WTC11 (cell line): ENCODE measurements around the gene SIRT5. TPM values are rescaled to one million over a fixed set of nuclear protein-coding genes. Genes with fewer than 3 reads are reported as not detected.

Source experiments
- ATAC-seq: fragments of 200-7000 bp; cut with Tn5 transposase; 2 replicates; pipeline ENCODE4 v1.10.0; 2021; ENCODE audit warnings: mild to moderate bottlenecking, moderate library complexity
- CTCF ChIA-PET: fragments of 300-600 bp; sonication (Branson Sonifier 250); formaldehyde crosslinking; loops from one replicate; lab custom pipeline; 2021; ENCODE audit warnings: antibody characterized with exemption; lab: Charles Lee
- POLR2A ChIA-PET: fragments of 350-600 bp; sonication (Branson Sonifier 250); formaldehyde crosslinking; loops from one replicate; lab custom pipeline; 2021; ENCODE audit warnings: antibody characterized with exemption; lab: Charles Lee
- DNase-seq: peaks from one replicate; pipeline ENCODE4 v3.0.0; 2021; ENCODE audit warnings: low spot score
- H3K27ac Mint-ChIP-seq: 2 replicates; pipeline ENCODE4 v1.8.0; 2021; ENCODE audit warnings: mixed read lengths
- H3K27me3 Mint-ChIP-seq: 2 replicates; pipeline ENCODE4 v1.8.0; 2021; ENCODE audit warnings: low read depth, mild to moderate bottlenecking, moderate library complexity, mixed read lengths
- H3K36me3 Mint-ChIP-seq: 2 replicates; pipeline ENCODE4 v1.8.0; 2021; ENCODE audit warnings: mixed read lengths
- H3K4me1 Mint-ChIP-seq: 2 replicates; pipeline ENCODE4 v1.8.0; 2022; ENCODE audit warnings: mixed read lengths
- H3K4me3 Mint-ChIP-seq: 2 replicates; pipeline ENCODE4 v1.8.0; 2021; ENCODE audit warnings: mild to moderate bottlenecking, moderate library complexity, mixed read lengths
- H3K9me3 Mint-ChIP-seq: 2 replicates; pipeline ENCODE4 v1.8.0; 2021; ENCODE audit warnings: mixed read lengths
- ATF6 ChIP-seq: sonication (generic); formaldehyde crosslinking; IDR thresholded peaks from 2 replicates; pipeline ENCODE4 v1.8.1; 2023; ENCODE audit warnings: mild to moderate bottlenecking, missing genetic modification reagents
- ELF4 ChIP-seq: sonication (generic); formaldehyde crosslinking; IDR thresholded peaks from 2 replicates; pipeline ENCODE4 v1.8.1; 2022; ENCODE audit warnings: low read depth, mild to moderate bottlenecking, moderate library complexity, missing genetic modification reagents
- FOXP1 ChIP-seq: sonication (generic); formaldehyde crosslinking; IDR thresholded peaks from 2 replicates; pipeline ENCODE4 v1.8.0; 2022; ENCODE audit warnings: missing genetic modification reagents, mild to moderate bottlenecking, moderate library complexity, borderline replicate concordance
- NFATC4 ChIP-seq: fragments of 250-450 bp; sonication (Bioruptor Pico); IDR thresholded peaks from 2 replicates; pipeline ENCODE4 v1.9.0; 2021; ENCODE audit warnings: mild to moderate bottlenecking
- PRRX2 ChIP-seq: fragments of 250-450 bp; sonication (Bioruptor Pico); IDR thresholded peaks from 2 replicates; pipeline ENCODE4 v1.8.0; 2021; ENCODE audit warnings: mild to moderate bottlenecking
- RELA ChIP-seq: sonication (generic); formaldehyde crosslinking; IDR thresholded peaks from 2 replicates; pipeline ENCODE4 v1.8.1; 2022; ENCODE audit warnings: missing genetic modification reagents, mild to moderate bottlenecking, borderline replicate concordance
- STAT6 ChIP-seq: sonication (generic); formaldehyde crosslinking; conservative IDR thresholded peaks from 2 replicates; pipeline ENCODE4 v1.8.1; 2023; ENCODE audit warnings: mild to moderate bottlenecking, low read depth, missing genetic modification reagents, moderate library complexity
- TCF7 ChIP-seq: sonication (generic); formaldehyde crosslinking; IDR thresholded peaks from 2 replicates; pipeline ENCODE4 v1.8.0; 2022; ENCODE audit warnings: mild to moderate bottlenecking, low read depth, missing genetic modification reagents, moderate library complexity
- TP53 ChIP-seq: sonication (generic); formaldehyde crosslinking; IDR thresholded peaks from 2 replicates; pipeline ENCODE4 v1.8.1; 2023; ENCODE audit warnings: mild to moderate bottlenecking, missing genetic modification reagents
- USF2 ChIP-seq: sonication (generic); formaldehyde crosslinking; IDR thresholded peaks from 2 replicates; pipeline ENCODE4 v1.8.1; 2023; ENCODE audit warnings: mild to moderate bottlenecking, missing genetic modification reagents, moderate library complexity
- ZBTB21 ChIP-seq: sonication (generic); formaldehyde crosslinking; IDR thresholded peaks from 2 replicates; pipeline ENCODE4 v1.8.1; 2023; ENCODE audit warnings: mild to moderate bottlenecking, missing genetic modification reagents, borderline replicate concordance
- ZNF219 ChIP-seq: sonication (generic); formaldehyde crosslinking; IDR thresholded peaks from 2 replicates; pipeline ENCODE4 v1.8.0; 2023; ENCODE audit warnings: missing genetic modification reagents, mild to moderate bottlenecking, borderline replicate concordance
- ZNF263 ChIP-seq: sonication (generic); formaldehyde crosslinking; IDR thresholded peaks from 2 replicates; pipeline ENCODE4 v1.8.1; 2022; ENCODE audit warnings: low read depth, mild to moderate bottlenecking, moderate library complexity, missing genetic modification reagents
- ZNF317 ChIP-seq: sonication (generic); formaldehyde crosslinking; IDR thresholded peaks from 2 replicates; pipeline ENCODE4 v1.8.1; 2023; ENCODE audit warnings: low read depth, mild to moderate bottlenecking, moderate library complexity, missing genetic modification reagents, borderline replicate concordance
- ZNF423 ChIP-seq: fragments of 250-450 bp; sonication (Bioruptor Pico); IDR thresholded peaks from 2 replicates; pipeline ENCODE4 v2.1.2; 2022; ENCODE audit warnings: mild to moderate bottlenecking, moderate library complexity
- ZNF512 ChIP-seq: sonication (generic); formaldehyde crosslinking; IDR thresholded peaks from 2 replicates; pipeline ENCODE4 v1.8.1; 2022; ENCODE audit warnings: missing genetic modification reagents, borderline replicate concordance
- ZNF532 ChIP-seq: fragments of 250-450 bp; sonication (Bioruptor Pico); IDR thresholded peaks from 2 replicates; pipeline ENCODE4 v1.9.0; 2021; ENCODE audit warnings: mild to moderate bottlenecking, borderline replicate concordance
- total RNA-seq: library from RNA; stranded (reverse); gene quantifications from 3 replicates; pipeline ENCODE4 v1.2.3, GENCODE V29; 2021
- TF ChIP-seq, protein P1 (sequence below): sonication (generic); formaldehyde crosslinking; IDR thresholded peaks from 2 replicates; pipeline ENCODE4 v1.8.0; 2022; ENCODE audit warnings: missing genetic modification reagents

Gene SIRT5
- total RNA-seq, 1 experiment from 2014 or later, result 11.8 TPM

- no peak for TF ChIP-seq ZNF532
- no peak for TF ChIP-seq PRRX2
- no peak for TF ChIP-seq ELF4
- no peak for TF ChIP-seq ZNF263 (CRISPR knock-in tag)
These were observed 16.6 kb upstream of the SIRT5 start (continued) for GRCh38 chr6:13557841-13558240.

- Mint-ChIP-seq H3K4me3 (no peak overlapping the region), H3K27ac (no peak overlapping the region), H3K4me1 (peaks cover 46% of the 10 kb centered on the region), H3K9me3 (peaks cover 11% of the 10 kb centered on the region), H3K27me3 (no peaks in the 10 kb centered on the region)
- POLR2A ChIA-PET, result no interaction called here
- CTCF ChIA-PET, result interaction anchor here (0.8 kb wide), 1 partner anchor 16 kb away, joined by 5 read pairs; the partner anchor contains the start of gene SIRT5
- DNase-seq (no peak), ATAC-seq (no peak)
- TF ChIP-seq ZNF512 (CRISPR knock-in tag) (no peak), TCF7 (CRISPR knock-in tag) (no peak), FOXP1 (CRISPR knock-in tag) (no peak)
- TF ChIP-seq, all 79 proteins: peak for 0
- no peaks in the 10 kb centered on the region for H3K36me3 Mint-ChIP-seq
These were observed 15.7 kb upstream of the SIRT5 start for GRCh38 chr6:13558718-13559117.

GRCh38 chr6:13559251-13559650 is 15.2 kb upstream of the SIRT5 start:
- CTCF ChIA-PET, result no interaction called here
- Mint-ChIP-seq H3K36me3 (no peaks in the 10 kb centered on the region), H3K4me3 (no peak overlapping the region), H3K27ac (no peak overlapping the region), H3K9me3 (peaks cover 11% of the 10 kb centered on the region), H3K27me3 (no peaks in the 10 kb centered on the region), H3K4me1 (peaks cover 46% of the 10 kb centered on the region)
- DNase-seq, result no peak
- no peak for ATAC-seq
- POLR2A ChIA-PET, result no interaction called here
- TF ChIP-seq ZBTB21 (CRISPR knock-in tag) (no peak), RELA (no peak), STAT6 (CRISPR knock-in tag) (no peak), USF2 (CRISPR knock-in tag) (no peak), ZNF219 (CRISPR knock-in tag) (no peak), TP53 (no peak), ZNF317 (CRISPR knock-in tag) (no peak), NFATC4 (CRISPR knock-in tag) (no peak), ZNF423 (CRISPR knock-in tag) (no peak), ATF6 (no peak)
- TF ChIP-seq, protein P1, sequence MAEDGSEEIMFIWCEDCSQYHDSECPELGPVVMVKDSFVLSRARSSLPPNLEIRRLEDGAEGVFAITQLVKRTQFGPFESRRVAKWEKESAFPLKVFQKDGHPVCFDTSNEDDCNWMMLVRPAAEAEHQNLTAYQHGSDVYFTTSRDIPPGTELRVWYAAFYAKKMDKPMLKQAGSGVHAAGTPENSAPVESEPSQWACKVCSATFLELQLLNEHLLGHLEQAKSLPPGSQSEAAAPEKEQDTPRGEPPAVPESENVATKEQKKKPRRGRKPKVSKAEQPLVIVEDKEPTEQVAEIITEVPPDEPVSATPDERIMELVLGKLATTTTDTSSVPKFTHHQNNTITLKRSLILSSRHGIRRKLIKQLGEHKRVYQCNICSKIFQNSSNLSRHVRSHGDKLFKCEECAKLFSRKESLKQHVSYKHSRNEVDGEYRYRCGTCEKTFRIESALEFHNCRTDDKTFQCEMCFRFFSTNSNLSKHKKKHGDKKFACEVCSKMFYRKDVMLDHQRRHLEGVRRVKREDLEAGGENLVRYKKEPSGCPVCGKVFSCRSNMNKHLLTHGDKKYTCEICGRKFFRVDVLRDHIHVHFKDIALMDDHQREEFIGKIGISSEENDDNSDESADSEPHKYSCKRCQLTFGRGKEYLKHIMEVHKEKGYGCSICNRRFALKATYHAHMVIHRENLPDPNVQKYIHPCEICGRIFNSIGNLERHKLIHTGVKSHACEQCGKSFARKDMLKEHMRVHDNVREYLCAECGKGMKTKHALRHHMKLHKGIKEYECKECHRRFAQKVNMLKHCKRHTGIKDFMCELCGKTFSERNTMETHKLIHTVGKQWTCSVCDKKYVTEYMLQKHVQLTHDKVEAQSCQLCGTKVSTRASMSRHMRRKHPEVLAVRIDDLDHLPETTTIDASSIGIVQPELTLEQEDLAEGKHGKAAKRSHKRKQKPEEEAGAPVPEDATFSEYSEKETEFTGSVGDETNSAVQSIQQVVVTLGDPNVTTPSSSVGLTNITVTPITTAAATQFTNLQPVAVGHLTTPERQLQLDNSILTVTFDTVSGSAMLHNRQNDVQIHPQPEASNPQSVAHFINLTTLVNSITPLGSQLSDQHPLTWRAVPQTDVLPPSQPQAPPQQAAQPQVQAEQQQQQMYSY (CRISPR knock-in tag), result no peak
